Activated CD8-positive, alpha-beta T cell treated with anti-CD3 and anti-CD28 coated beads for 36 hours (primary cell): ENCODE measurements around the gene ARMC5. TPM values are rescaled to one million over a fixed set of nuclear protein-coding genes. Genes with fewer than 3 reads are reported as not detected.

ENCODE experiments used
- ATAC-seq: fragments of 200-7000 bp; cut with Tn5 transposase; one replicate; pipeline ENCODE4 v1.10.0; 2021; ENCODE audit warnings: mild to moderate bottlenecking, moderate library complexity
- CTCF ChIA-PET: fragments of 350-600 bp; sonication (Branson Sonifier 250); formaldehyde crosslinking; loops from one replicate; lab custom pipeline; 2021; ENCODE audit warnings: antibody characterized with exemption; lab: Charles Lee
- POLR2A ChIA-PET: fragments of 350-600 bp; sonication (Branson Sonifier 250); formaldehyde crosslinking; loops from one replicate; lab custom pipeline; 2021; ENCODE audit warnings: antibody characterized with exemption; lab: Charles Lee
- DNase-seq: peaks from one replicate; pipeline ENCODE4 v3.0.0-alpha.2; 2020
- H3K27ac Mint-ChIP-seq: one replicate; pipeline ENCODE4 v1.8.0; 2021; ENCODE audit warnings: mild to moderate bottlenecking, mixed read lengths
- H3K27me3 Mint-ChIP-seq: one replicate; pipeline ENCODE4 v1.8.0; 2021; ENCODE audit warnings: mixed read lengths
- H3K36me3 Mint-ChIP-seq: one replicate; pipeline ENCODE4 v1.8.0; 2021; ENCODE audit warnings: low read depth, mixed read lengths
- H3K4me1 Mint-ChIP-seq: one replicate; pipeline ENCODE4 v1.8.0; 2021; ENCODE audit warnings: low read depth, mixed read lengths
- H3K4me3 Mint-ChIP-seq: one replicate; pipeline ENCODE4 v1.8.0; 2021; ENCODE audit warnings: mild to moderate bottlenecking, moderate library complexity, mixed read lengths
- H3K9me3 Mint-ChIP-seq: one replicate; pipeline ENCODE4 v1.8.0; 2021; ENCODE audit warnings: mixed read lengths
- intact Hi-C: fragments of 100-400 bp; cut with micrococcal nuclease; formaldehyde crosslinking; loops from one replicate; pipeline ENCODE4 v1.10.0; 2022
- total RNA-seq, 2 experiments: library from RNA; stranded (reverse); gene quantifications; one replicate each; pipeline ENCODE4 v1.2.3, GENCODE V29; 2021
- TF ChIP-seq, protein P1 (sequence below): fragments of 200-600 bp; IDR thresholded peaks from one replicate; pipeline ENCODE4 v1.8.0; 2022; ENCODE audit warnings: antibody characterized with exemption, mild to moderate bottlenecking

The ARMC5 gene
- total RNA-seq, 2 experiments from 2014 or later = 8.2 to 10.0 TPM

DNA sequence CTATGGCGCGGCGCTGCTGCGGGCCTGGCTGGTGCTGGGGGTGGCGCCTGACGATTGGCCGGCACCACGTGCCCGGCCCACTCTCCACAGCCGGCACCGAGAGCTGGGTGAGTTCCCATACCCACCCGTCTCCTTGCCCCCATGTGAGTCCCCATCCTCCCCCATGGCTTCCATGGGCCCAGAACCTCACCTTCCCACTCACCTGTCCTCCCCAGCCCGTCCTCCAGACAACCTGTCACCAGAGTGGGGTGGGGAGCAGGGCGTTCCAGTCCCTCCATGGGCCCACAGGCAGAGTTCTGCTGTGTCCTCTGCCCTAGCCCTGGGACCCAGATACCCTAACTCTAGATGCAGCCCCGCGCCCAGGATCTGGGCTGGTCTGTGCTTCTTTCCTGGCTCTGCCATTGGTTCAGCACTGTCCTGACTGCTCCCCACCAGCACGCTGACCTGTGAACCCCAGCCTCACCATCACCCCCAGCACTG lies 5.5 kb downstream of the ARMC5 start:
- Mint-ChIP-seq H3K4me3 (no peak overlapping the region), H3K36me3 (peaks cover 20% of the 10 kb centered on the region), H3K27me3 (no peaks in the 10 kb centered on the region), H3K27ac (no peak overlapping the region), H3K9me3 (no peaks in the 10 kb centered on the region), H3K4me1 (peaks cover 25% of the 10 kb centered on the region)
- no peak for DNase-seq
- ATAC-seq = no peak
- intact Hi-C loops = no loop called here
- CTCF ChIA-PET = no interaction called here
- POLR2A ChIA-PET = no interaction called here
- TF ChIP-seq, protein P1, sequence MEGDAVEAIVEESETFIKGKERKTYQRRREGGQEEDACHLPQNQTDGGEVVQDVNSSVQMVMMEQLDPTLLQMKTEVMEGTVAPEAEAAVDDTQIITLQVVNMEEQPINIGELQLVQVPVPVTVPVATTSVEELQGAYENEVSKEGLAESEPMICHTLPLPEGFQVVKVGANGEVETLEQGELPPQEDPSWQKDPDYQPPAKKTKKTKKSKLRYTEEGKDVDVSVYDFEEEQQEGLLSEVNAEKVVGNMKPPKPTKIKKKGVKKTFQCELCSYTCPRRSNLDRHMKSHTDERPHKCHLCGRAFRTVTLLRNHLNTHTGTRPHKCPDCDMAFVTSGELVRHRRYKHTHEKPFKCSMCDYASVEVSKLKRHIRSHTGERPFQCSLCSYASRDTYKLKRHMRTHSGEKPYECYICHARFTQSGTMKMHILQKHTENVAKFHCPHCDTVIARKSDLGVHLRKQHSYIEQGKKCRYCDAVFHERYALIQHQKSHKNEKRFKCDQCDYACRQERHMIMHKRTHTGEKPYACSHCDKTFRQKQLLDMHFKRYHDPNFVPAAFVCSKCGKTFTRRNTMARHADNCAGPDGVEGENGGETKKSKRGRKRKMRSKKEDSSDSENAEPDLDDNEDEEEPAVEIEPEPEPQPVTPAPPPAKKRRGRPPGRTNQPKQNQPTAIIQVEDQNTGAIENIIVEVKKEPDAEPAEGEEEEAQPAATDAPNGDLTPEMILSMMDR = no peak

DNA sequence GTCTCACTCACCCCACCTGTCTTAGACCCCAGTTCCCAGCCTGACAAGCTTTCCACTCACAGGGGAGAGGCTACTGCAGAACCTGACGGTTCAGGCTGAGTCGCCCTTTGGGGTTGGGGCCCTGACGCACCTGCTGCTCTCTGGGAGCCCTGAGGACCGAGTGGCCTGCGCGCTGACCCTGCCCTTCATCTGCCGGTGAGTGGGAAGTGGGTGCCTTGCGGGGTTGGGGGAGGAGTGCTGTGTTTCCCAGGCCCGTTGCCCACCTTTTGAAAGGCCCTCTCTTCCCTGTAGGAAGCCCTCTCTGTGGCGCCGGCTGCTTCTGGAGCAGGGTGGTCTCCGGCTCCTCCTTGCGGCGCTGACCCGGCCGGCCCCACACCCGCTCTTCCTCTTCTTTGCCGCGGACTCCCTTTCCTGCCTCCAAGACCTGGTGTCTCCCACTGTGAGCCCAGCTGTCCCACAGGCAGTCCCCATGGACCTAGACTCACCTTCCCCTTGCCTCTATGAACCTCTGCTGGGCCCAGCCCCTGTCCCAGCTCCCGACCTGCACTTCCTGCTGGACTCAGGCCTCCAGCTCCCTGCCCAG lies 6.6 kb downstream of the ARMC5 start:
- H3K27me3 Mint-ChIP-seq = peaks cover 3% of the 10 kb centered on the region
- ChIA-PET CTCF (no interaction called here), POLR2A (no interaction called here)
- ATAC-seq = no peak
- H3K4me3 Mint-ChIP-seq = no peak overlapping the region
- intact Hi-C loops = no loop called here
- no peaks in the 10 kb centered on the region for H3K9me3 Mint-ChIP-seq
- H3K27ac Mint-ChIP-seq = no peak overlapping the region
- H3K36me3 Mint-ChIP-seq = peaks cover 20% of the 10 kb centered on the region
- no peak for DNase-seq
- TF ChIP-seq, protein P1 = no peak
- H3K4me1 Mint-ChIP-seq = peaks cover 16% of the 10 kb centered on the region

DNA sequence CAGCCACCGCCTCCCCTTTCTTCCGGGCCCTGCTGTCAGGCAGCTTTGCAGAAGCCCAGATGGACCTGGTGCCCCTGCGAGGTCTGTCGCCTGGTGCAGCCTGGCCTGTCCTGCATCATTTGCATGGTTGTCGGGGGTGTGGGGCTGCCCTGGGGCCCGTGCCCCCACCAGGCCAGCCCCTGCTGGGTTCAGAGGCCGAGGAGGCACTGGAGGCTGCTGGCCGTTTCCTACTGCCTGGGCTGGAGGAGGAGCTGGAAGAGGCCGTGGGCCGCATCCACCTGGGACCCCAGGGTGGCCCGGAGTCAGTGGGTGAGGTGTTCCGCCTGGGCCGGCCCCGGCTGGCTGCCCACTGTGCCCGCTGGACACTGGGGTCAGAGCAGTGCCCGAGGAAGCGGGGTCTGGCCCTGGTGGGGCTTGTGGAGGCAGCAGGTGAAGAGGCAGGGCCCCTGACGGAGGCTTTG lies 7.1 kb downstream of the ARMC5 start:
- peaks cover 7% of the 10 kb centered on the region for H3K27me3 Mint-ChIP-seq
- no peak overlapping the region for H3K27ac Mint-ChIP-seq

DNA sequence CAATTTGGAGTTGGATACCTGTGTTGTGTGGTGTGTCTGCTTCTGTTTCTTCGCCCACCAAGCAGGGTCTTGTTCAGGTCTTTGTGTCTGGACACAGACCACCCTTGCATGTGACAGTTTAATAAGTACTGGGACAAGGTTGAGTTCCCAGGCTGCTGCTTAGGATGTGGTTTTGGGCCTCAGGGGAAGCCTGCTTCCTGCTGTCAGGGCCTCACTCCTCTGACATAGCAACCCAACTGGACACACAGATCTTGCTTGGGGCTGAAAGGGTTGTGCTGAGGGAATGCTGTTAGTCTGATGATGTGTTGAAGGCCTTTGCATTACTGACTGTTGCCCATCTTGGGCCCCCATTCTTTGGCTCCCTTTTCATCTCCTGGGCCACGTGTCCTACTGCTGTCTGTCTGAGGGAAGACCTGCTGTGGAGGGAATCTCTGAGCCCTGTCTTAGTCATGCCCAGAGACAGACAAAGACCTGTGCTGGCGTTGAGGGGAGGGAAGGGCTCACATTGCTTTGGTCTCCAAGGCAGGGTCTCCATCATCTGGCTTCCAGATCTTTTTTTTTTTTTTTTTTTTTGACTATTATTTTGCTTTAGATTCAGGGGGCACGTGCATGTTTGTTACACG lies 8.0 kb downstream of the ARMC5 start:
- Mint-ChIP-seq H3K4me1 (peaks cover 12% of the 10 kb centered on the region), H3K27ac (peak overlapping the region; percentile 83), H3K27me3 (peaks cover 7% of the 10 kb centered on the region), H3K4me3 (no peak overlapping the region), H3K9me3 (no peaks in the 10 kb centered on the region), H3K36me3 (peaks cover 20% of the 10 kb centered on the region)
- POLR2A ChIA-PET = no interaction called here
- CTCF ChIA-PET = no interaction called here
- peak; percentile 46 for ATAC-seq
- intact Hi-C loops = no loop called here
- DNase-seq = no peak
- TF ChIP-seq, protein P1 = no peak

More for the DNA sequence above, 7.1 kb downstream of the ARMC5 start:
- DNase-seq (no peak), ATAC-seq (peak; percentile 13)
- no peak overlapping the region for H3K4me3 Mint-ChIP-seq
- ChIA-PET CTCF (no interaction called here), POLR2A (no interaction called here)
- intact Hi-C loops = no loop called here
- H3K4me1 Mint-ChIP-seq = peaks cover 12% of the 10 kb centered on the region
- TF ChIP-seq, protein P1 = no peak
- peaks cover 20% of the 10 kb centered on the region for H3K36me3 Mint-ChIP-seq
- no peaks in the 10 kb centered on the region for H3K9me3 Mint-ChIP-seq

DNA sequence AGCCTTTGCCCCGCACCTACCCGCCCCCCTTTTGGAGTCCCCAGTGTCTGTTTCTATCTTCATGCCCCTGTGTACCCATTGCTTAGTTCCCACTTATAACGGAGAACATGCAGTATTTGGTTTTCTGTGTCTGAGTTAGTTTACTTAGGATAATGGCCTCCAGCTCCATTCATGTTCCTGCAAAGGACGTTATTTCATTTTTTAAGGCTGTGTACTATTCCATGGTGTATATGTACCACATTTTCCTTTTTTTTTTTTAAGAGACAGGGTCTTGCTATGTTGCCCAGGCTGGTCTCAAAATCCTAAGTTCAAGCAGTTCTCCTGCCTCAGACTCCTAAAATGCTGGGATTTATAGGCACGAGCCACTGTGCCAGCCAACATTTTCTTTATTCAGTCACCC lies 8.6 kb downstream of the ARMC5 start:
- Mint-ChIP-seq H3K4me1 (peaks cover 15% of the 10 kb centered on the region), H3K9me3 (no peaks in the 10 kb centered on the region), H3K4me3 (no peak overlapping the region), H3K27me3 (peaks cover 12% of the 10 kb centered on the region), H3K27ac (no peak overlapping the region), H3K36me3 (peaks cover 20% of the 10 kb centered on the region)
- TF ChIP-seq, protein P1 = no peak
- ChIA-PET CTCF (interaction anchor here (1.1 kb wide), 1 partner anchor 7 kb away, joined by 3 read pairs; no protein-coding TSS in a partner anchor), POLR2A (no interaction called here)
- intact Hi-C loops = no loop called here
- ATAC-seq (no peak), DNase-seq (no peak)
